Esophagus muscularis mucosa (tissue), 4 donors: Measurements from ENCODE around the gene ANO3. TPM values are rescaled to one million over a fixed set of nuclear protein-coding genes. Genes with fewer than 3 reads are reported as not detected.

Source experiments
- DNase-seq: peaks from one replicate; pipeline ENCODE4 v3.0.0-alpha.2; 2017; ENCODE audit errors: extremely low spot score
- H3K27ac ChIP-seq, 4 donors: fragments of 200-600 bp; sonication (generic); replicated peaks in 1 of 4; 1 replicate in 3 of 4; 2 replicates in 1 of 4; pipeline ENCODE4 v1.5.1; 2016 to 2019; ENCODE audit warnings: mild to moderate bottlenecking in 1 of 4
- H3K27me3 ChIP-seq, 4 donors: fragments of 200-600 bp; sonication (generic); one replicate each; pipeline versions ENCODE4 v1.5.1 to v1.6.0; 2016 to 2019
- H3K36me3 ChIP-seq, 4 donors: fragments of 200-600 bp; sonication (generic); one replicate each; pipeline ENCODE4 v1.5.1; 2016 to 2019
- H3K4me1 ChIP-seq, 4 donors: fragments of 200-600 bp; sonication (generic); one replicate each; pipeline ENCODE4 v1.5.1; 2016 to 2019
- H3K4me3 ChIP-seq, 4 donors: fragments of 200-600 bp; sonication (generic); 1 replicate in 2 of 4; 2 replicates in 2 of 4; pipeline ENCODE4 v1.5.1; 2016 to 2019; ENCODE audit warnings: mild to moderate bottlenecking in 4 of 4, moderate library complexity in 1 of 4
- H3K9me3 ChIP-seq, 4 donors: fragments of 200-600 bp; sonication (generic); 1 replicate in 3 of 4; 2 replicates in 1 of 4; pipeline ENCODE4 v1.5.1; 2016 to 2019
- CTCF ChIP-seq, 3 experiments: fragments of 200-600 bp in 2 of 3; fragments of 450-650 bp in 1 of 3; sonication (generic) in 2 of 3; IDR thresholded peaks; one replicate each; pipeline ENCODE4 v1.5.1; 2017 to 2019; ENCODE audit warnings: antibody characterized with exemption in 3 of 3, mild to moderate bottlenecking in 2 of 3, moderate library complexity in 1 of 3
- EP300 ChIP-seq: sonication (generic); formaldehyde crosslinking; IDR thresholded peaks from one replicate; pipeline ENCODE4 v1.6.1; 2017; ENCODE audit warnings: antibody characterized with exemption
- POLR2A ChIP-seq: fragments of 450-650 bp; IDR thresholded peaks from one replicate; pipeline ENCODE4 v1.6.1; 2017; ENCODE audit warnings: antibody characterized with exemption, moderate library complexity, mild to moderate bottlenecking, low read depth
- POLR2AphosphoS5 ChIP-seq, 2 donors: sonication (generic); formaldehyde crosslinking; IDR thresholded peaks; one replicate each; pipeline ENCODE4 v1.6.1; 2017; ENCODE audit warnings: antibody characterized with exemption in 2 of 2
- WGBS: methylation state at CpG from one replicate; pipeline ENCODE4 v1.1.5; 2018; 5-methylcytosine and 5-hydroxymethylcytosine counted together
- intact Hi-C: fragments of 100-400 bp; cut with DNase I; formaldehyde crosslinking; loops from one replicate; pipeline ENCODE4 v1.15.1; 2023
- total RNA-seq, 4 donors: library from RNA; depleted of rRNA; stranded (reverse); fragments of >200 nt; gene quantifications; one replicate each; pipeline versions ENCODE4 v1.1.0 to v1.2.1, GENCODE V29; 2016

The ANO3 gene
- total RNA-seq, 4 donors from 2014 or later, result 0.17 TPM; not detected in 3

DNA sequence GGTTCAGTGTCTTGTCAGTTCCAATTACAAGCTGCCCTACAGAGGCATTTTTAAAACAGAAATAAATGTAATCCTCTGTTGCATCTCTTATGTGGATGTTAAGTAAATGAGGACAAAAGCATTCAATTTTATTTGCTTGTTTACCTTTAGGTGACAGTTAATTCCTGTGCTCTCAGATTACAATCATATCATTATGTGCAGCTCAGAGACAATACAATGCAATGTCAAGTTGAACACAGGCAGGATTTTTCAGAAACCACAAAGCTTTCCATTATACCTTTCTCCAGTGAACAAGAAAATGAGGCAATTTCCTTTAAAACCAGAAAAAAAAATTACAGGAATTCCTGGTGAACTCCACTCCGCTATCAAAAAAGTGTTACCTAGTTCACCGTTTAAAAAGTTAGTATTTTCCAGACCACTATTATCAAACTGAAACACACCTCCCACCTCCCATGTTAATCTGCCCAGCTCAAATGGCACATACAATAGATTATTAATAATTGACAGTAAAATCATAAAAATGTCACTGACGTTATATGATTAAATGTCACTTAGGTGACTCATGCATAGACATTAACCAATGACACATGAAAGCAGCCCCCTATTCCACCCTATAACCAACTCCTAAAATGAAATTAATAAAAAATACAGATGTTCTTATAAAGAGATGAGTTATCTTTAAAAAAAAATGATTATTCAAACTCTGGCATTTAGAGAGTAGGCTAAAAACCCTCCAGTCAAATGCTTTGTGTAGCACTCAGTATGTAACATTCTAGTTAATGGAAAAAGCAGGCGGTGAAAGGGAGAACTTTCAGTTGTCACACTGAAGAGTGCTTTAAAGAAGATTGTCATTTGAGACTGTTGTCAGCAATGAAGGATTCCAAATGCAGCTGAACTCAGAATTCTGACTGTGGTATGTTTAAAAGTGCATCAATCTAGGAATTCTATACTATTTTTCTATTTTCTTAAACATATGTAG lies 141.6 kb downstream of the ANO3 start:
- TF ChIP-seq EP300, result no peak
- TF ChIP-seq POLR2AphosphoS5 (IDR thresholded peaks at IDR 0.05), result no peak
- no peak for TF ChIP-seq POLR2A
- no peak overlapping the region for H3K27ac ChIP-seq
- H3K4me1 ChIP-seq, result no peaks in the 10 kb centered on the region
- H3K9me3 ChIP-seq, result no peaks in the 10 kb centered on the region
- DNase-seq, result no peak
- intact Hi-C loops, result no loop called here
- WGBS, result 73% methylated on average over 4 of the region's 4 CpGs
- H3K27me3 ChIP-seq, result no peaks in the 10 kb centered on the region
- H3K4me3 ChIP-seq, result no peak overlapping the region
- H3K36me3 ChIP-seq, result no peaks in the 10 kb centered on the region

GRCh38 chr11:26474401-26474800 lies 142.5 kb downstream of the ANO3 start:
- no peak overlapping the region for H3K27ac ChIP-seq
- no peaks in the 10 kb centered on the region for H3K9me3 ChIP-seq
- no peak for DNase-seq
- no peaks in the 10 kb centered on the region for H3K4me1 ChIP-seq
- 88% methylated on average over 2 of the region's 2 CpGs for WGBS
- intact Hi-C loops, result no loop called here
- H3K4me3 ChIP-seq, result no peak overlapping the region
- TF ChIP-seq EP300 (no peak), CTCF (IDR thresholded peaks at IDR 0.05) (no peak), POLR2A (no peak), POLR2AphosphoS5 (IDR thresholded peaks at IDR 0.05) (no peak)
- H3K36me3 ChIP-seq, result no peaks in the 10 kb centered on the region
- H3K27me3 ChIP-seq, result no peaks in the 10 kb centered on the region

DNA sequence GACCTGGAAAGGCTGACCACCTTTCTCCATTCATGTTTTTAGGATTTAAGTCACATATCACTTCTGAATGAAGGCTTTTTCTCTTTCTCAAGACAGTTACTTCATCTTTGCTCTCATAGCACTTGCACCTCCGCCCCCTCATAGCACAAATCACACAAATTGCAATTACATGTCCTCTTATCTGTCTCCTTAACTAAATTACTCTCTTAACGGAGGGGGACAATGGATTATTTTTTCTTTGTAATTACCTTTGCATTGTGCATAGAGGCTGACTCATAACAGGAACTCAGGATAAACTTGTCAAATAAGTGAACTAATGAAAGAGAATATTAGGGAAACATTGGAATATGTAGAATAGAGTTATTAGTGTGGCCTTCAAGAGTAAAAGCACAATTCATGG lies 145.5 kb downstream of the ANO3 start:
- no peaks in the 10 kb centered on the region for H3K27me3 ChIP-seq
- H3K4me1 ChIP-seq, result no peaks in the 10 kb centered on the region
- TF ChIP-seq POLR2A (no peak), POLR2AphosphoS5 (IDR thresholded peaks at IDR 0.05) (no peak), EP300 (no peak), CTCF (IDR thresholded peaks at IDR 0.05) (no peak)
- no peak overlapping the region for H3K27ac ChIP-seq
- H3K9me3 ChIP-seq, result no peaks in the 10 kb centered on the region
- no peaks in the 10 kb centered on the region for H3K36me3 ChIP-seq
- WGBS, result 79% methylated on average over 2 of the region's 2 CpGs
- DNase-seq, result no peak
- no peak overlapping the region for H3K4me3 ChIP-seq
- intact Hi-C loops, result no loop called here

DNA sequence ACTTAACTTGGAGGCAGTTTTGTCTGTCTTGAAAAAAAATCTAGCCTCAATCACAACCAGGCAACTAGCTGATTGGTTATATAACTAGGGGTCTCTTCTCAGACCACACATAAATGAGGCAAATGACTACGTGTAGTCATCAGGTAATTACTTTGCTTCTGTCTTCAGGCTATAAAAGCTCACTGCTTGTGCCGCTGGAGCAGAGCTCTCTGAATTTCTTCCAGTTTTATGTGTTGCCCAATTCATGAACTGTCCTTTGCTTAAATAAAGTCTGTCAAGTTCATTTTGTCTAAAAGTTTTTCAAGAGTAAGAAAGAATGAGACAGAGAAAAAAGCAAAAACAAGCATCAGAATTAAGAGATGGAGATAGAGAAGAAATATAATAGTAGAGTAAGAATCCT lies 146.8 kb downstream of the ANO3 start:
- DNase-seq, result no peak
- TF ChIP-seq POLR2A (no peak), EP300 (no peak), CTCF (IDR thresholded peaks at IDR 0.05) (no peak), POLR2AphosphoS5 (IDR thresholded peaks at IDR 0.05) (no peak)
- H3K9me3 ChIP-seq, result no peaks in the 10 kb centered on the region
- no peak overlapping the region for H3K4me3 ChIP-seq
- H3K36me3 ChIP-seq, result no peaks in the 10 kb centered on the region
- no peak overlapping the region for H3K27ac ChIP-seq
- no peaks in the 10 kb centered on the region for H3K4me1 ChIP-seq
- no peaks in the 10 kb centered on the region for H3K27me3 ChIP-seq
- 69% methylated on average over 2 of the region's 2 CpGs for WGBS
- intact Hi-C loops, result no loop called here

- DNase-seq, result no peak
- H3K9me3 ChIP-seq, result no peaks in the 10 kb centered on the region
- no peaks in the 10 kb centered on the region for H3K4me1 ChIP-seq
- H3K36me3 ChIP-seq, result no peaks in the 10 kb centered on the region
- no peak for TF ChIP-seq CTCF (IDR thresholded peaks at IDR 0.05)
- TF ChIP-seq EP300, result no peak
- no peak for TF ChIP-seq POLR2A
- TF ChIP-seq POLR2AphosphoS5 (IDR thresholded peaks at IDR 0.05), result no peak
- intact Hi-C loops, result no loop called here
- no peak overlapping the region for H3K27ac ChIP-seq
- 86% methylated on average over 3 of the region's 3 CpGs for WGBS
- no peak overlapping the region for H3K4me3 ChIP-seq
- no peaks in the 10 kb centered on the region for H3K27me3 ChIP-seq
Measured at GRCh38 chr11:26480041-26480440, 148.1 kb downstream of the ANO3 start.
